Measurements from ENCODE around the gene TRPC4AP. TPM values are rescaled to one million over a fixed set of nuclear protein-coding genes. Genes with fewer than 3 reads are reported as not detected.

Gene TRPC4AP
- total RNA-seq, 4 donors from 2014 or later = 57.3 to 85.3 (median 70.1) TPM

- no peaks in the 10 kb centered on the region for H3K9me3 ChIP-seq
- 93 to 97% methylated on average over 2 of the region's 2 CpGs for WGBS, 2 donors (ENCODE audit: low coverage in 1 of 2)
- no peak overlapping the region for H3K4me3 ChIP-seq
- DNase-seq = no peak
- H3K4me1 ChIP-seq = peaks cover 17 to 53% (median 29%) of the 10 kb centered on the region in 4 donors
- no peak overlapping the region for H3K27ac ChIP-seq
- in situ Hi-C loops (cut with MboI; ENCODE audit: low pct_ligation_motif_present in 1 of 4, low pct_unique_long_range_greater_than_20kb in 1 of 4, low sequenced_read_pairs in 3 of 4) (loop anchor here in 3 of 4 donors (25.0 kb wide), 2 partner anchors 226 to 251 kb away; partner anchors contain the start of genes GGT7 (in 2 of the 3) and NCOA6 (in 1 of the 3)), intact Hi-C loops (cut with DNase I; ENCODE audit: low total_unique reads) (no loop called here)
- no peaks in the 10 kb centered on the region for H3K27me3 ChIP-seq
- TF ChIP-seq POLR2AphosphoS5 (IDR thresholded peaks at IDR 0.05) (no peak), EP300 (IDR thresholded peaks at IDR 0.05; ENCODE audit: low read depth) (no peak), POLR2A (IDR thresholded peaks at IDR 0.05) (no peak), CTCF (IDR thresholded peaks at IDR 0.05) (no peak)
- H3K36me3 ChIP-seq = peaks cover 0 to 5% (median 0%) of the 10 kb centered on the region in 4 donors
Observed at GRCh38 chr20:35088231-35089145, 4.1 kb downstream of the TRPC4AP start.

GRCh38 chr20:35087791-35088190, 4.8 kb downstream of the TRPC4AP start:
- 68 to 69% methylated on average over 4 to 5 of the region's 5 CpGs for WGBS, 2 donors (ENCODE audit: low coverage in 1 of 2)
- H3K27ac ChIP-seq = no peak overlapping the region
- peaks cover 0 to 5% (median 0%) of the 10 kb centered on the region in 4 donors for H3K36me3 ChIP-seq
- in situ Hi-C loops (cut with MboI; ENCODE audit: low pct_ligation_motif_present in 1 of 4, low pct_unique_long_range_greater_than_20kb in 1 of 4, low sequenced_read_pairs in 3 of 4) = loop anchor here in 3 of 4 donors (25.0 kb wide), 2 partner anchors 225 to 250 kb away; partner anchors contain the start of genes GGT7 (in 2 of the 3) and NCOA6 (in 1 of the 3)
- TF ChIP-seq POLR2AphosphoS5 (IDR thresholded peaks at IDR 0.05) (no peak), EP300 (IDR thresholded peaks at IDR 0.05; ENCODE audit: low read depth) (no peak), POLR2A (IDR thresholded peaks at IDR 0.05) (no peak), CTCF (IDR thresholded peaks at IDR 0.05) (no peak)
- no peaks in the 10 kb centered on the region for H3K9me3 ChIP-seq
- intact Hi-C loops (cut with DNase I; ENCODE audit: low total_unique reads) = no loop called here
- H3K4me3 ChIP-seq = no peak overlapping the region
- no peaks in the 10 kb centered on the region for H3K27me3 ChIP-seq
- peaks cover 18 to 52% (median 28%) of the 10 kb centered on the region in 4 donors for H3K4me1 ChIP-seq
- DNase-seq = no peak

GRCh38 chr20:35087355-35087754, 5.3 kb downstream of the TRPC4AP start:
- no peaks in the 10 kb centered on the region for H3K27me3 ChIP-seq
- in situ Hi-C loops (cut with MboI; ENCODE audit: low pct_ligation_motif_present in 1 of 4, low pct_unique_long_range_greater_than_20kb in 1 of 4, low sequenced_read_pairs in 3 of 4) (loop anchor here in 3 of 4 donors (25.0 kb wide), 2 partner anchors 225 to 250 kb away; partner anchors contain the start of genes GGT7 (in 2 of the 3) and NCOA6 (in 1 of the 3)), intact Hi-C loops (cut with DNase I; ENCODE audit: low total_unique reads) (no loop called here)
- H3K4me1 ChIP-seq = peaks cover 22 to 56% (median 29%) of the 10 kb centered on the region in 4 donors
- peaks cover 0 to 5% (median 0%) of the 10 kb centered on the region in 4 donors for H3K36me3 ChIP-seq
- no peaks in the 10 kb centered on the region for H3K9me3 ChIP-seq
- no peak for TF ChIP-seq POLR2A (IDR thresholded peaks at IDR 0.05)
- TF ChIP-seq POLR2AphosphoS5 (IDR thresholded peaks at IDR 0.05) = no peak
- no peak for TF ChIP-seq EP300 (IDR thresholded peaks at IDR 0.05; ENCODE audit: low read depth)
- no peak for TF ChIP-seq CTCF (IDR thresholded peaks at IDR 0.05)
- no peak overlapping the region for H3K4me3 ChIP-seq
- DNase-seq = no peak
- no peak overlapping the region for H3K27ac ChIP-seq
- WGBS, 2 donors (ENCODE audit: low coverage in 1 of 2) = 92 to 93% methylated on average over 2 to 5 of the region's 5 CpGs

Measured in transverse colon (tissue), 4 donors.